Coronary artery (tissue), 2 donors: ENCODE data around the gene OTUD7B.
A peak's percentile ranks its signal among the peaks of the same experiment; 100 is the strongest.

Experiments used
- DNase-seq: peaks from one replicate; pipeline ENCODE4 v3.0.0-alpha.2; 2017; ENCODE audit warnings: low spot score
- H3K27ac ChIP-seq, 2 donors: fragments of 200-600 bp; sonication (generic); one replicate each; pipeline ENCODE4 v1.5.1; 2016 to 2019
- H3K4me3 ChIP-seq: fragments of 200-600 bp; sonication (generic); 2 replicates; pipeline ENCODE4 v1.5.1; 2016; ENCODE audit warnings: mild to moderate bottlenecking, moderate library complexity
- TF ChIP-seq, protein P1 (sequence below): fragments of 200-600 bp; sonication (generic); IDR thresholded peaks from one replicate; pipeline ENCODE4 v1.5.1; 2019; ENCODE audit warnings: antibody characterized with exemption

Gene OTUD7B

GRCh38 chr1:149932474-149932873 is 78.1 kb downstream of the OTUD7B start:
- H3K4me3 ChIP-seq: no peak overlapping the region
- no peak overlapping the region for H3K27ac ChIP-seq
- no peak for DNase-seq
- TF ChIP-seq, protein P1, sequence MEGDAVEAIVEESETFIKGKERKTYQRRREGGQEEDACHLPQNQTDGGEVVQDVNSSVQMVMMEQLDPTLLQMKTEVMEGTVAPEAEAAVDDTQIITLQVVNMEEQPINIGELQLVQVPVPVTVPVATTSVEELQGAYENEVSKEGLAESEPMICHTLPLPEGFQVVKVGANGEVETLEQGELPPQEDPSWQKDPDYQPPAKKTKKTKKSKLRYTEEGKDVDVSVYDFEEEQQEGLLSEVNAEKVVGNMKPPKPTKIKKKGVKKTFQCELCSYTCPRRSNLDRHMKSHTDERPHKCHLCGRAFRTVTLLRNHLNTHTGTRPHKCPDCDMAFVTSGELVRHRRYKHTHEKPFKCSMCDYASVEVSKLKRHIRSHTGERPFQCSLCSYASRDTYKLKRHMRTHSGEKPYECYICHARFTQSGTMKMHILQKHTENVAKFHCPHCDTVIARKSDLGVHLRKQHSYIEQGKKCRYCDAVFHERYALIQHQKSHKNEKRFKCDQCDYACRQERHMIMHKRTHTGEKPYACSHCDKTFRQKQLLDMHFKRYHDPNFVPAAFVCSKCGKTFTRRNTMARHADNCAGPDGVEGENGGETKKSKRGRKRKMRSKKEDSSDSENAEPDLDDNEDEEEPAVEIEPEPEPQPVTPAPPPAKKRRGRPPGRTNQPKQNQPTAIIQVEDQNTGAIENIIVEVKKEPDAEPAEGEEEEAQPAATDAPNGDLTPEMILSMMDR: no peak

DNA sequence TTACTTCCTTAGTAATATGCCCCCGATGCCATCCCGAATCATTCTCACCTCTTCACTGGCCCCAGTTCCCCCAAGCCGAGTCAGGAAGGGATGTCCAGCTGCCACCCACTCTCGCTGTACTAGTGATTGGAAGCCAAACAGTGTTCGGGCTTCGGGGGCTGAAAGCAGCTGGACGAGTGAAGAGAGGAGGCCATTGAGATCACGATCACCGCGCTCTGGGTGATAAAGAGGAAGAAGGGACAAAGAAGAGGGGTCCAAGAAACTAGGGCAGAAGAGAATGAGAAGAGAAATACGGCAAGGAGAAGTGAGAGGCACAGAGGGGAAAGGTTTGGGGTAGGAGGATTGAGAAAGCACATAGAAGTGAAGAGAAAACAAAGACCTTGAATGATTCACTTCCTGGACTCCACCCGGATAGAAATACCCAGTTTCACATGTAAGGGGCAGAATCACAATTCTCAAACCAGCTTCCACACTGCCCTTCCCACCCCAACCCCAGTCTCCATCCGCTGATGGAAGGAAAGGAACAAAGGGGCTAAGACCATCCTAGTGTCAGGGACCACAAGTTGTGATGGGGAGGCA is 79.2 kb downstream of the OTUD7B start:
- Histone ChIP-seq H3K27ac (no peak overlapping the region), H3K4me3 (no peak overlapping the region)
- TF ChIP-seq, protein P1: no peak
- DNase-seq: no peak

DNA sequence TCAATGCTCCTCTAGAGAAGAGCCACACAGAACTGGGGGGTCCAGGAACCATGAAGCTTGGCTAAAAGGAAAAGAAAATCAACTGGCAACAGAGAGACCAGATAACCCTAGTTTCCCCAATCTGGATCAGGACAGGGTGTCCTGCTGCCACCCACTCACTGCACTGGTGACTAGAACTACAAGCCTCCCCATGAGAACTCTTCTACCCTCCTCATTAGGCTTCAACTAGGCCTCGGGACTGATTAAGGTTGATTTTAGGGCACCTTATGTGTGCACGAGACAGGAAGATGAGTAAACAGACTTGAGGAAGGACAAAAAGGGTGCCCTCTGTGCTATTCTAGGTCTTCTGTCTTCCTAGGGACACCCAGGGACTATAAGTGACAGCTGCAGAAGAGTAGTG is 80.7 kb downstream of the OTUD7B start:
- no peak for DNase-seq
- TF ChIP-seq, protein P1: no peak
- Histone ChIP-seq H3K27ac (peak overlapping the region in 1 of 2 donors; percentile 21), H3K4me3 (no peak overlapping the region)

DNA sequence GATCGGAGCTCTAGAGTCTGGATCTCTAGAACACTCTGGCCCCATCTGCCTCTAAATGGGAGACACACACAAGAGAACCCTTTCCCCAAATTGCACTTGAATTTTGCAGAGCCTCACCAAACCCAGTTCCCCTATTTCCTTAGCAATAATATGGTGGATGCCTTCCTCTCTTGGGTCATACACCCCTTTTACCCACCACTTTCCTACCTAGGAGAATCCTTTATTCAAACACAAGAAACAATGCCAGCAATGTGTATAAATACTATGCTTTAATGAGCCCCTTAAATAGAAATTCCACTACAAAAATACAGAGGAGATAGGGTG is 82.2 kb downstream of the OTUD7B start:
- no peak for DNase-seq
- H3K4me3 ChIP-seq: peak overlapping the region; percentile 98
- TF ChIP-seq, protein P1: no peak
- H3K27ac ChIP-seq: peak overlapping the region; percentile 77 to 95

DNA sequence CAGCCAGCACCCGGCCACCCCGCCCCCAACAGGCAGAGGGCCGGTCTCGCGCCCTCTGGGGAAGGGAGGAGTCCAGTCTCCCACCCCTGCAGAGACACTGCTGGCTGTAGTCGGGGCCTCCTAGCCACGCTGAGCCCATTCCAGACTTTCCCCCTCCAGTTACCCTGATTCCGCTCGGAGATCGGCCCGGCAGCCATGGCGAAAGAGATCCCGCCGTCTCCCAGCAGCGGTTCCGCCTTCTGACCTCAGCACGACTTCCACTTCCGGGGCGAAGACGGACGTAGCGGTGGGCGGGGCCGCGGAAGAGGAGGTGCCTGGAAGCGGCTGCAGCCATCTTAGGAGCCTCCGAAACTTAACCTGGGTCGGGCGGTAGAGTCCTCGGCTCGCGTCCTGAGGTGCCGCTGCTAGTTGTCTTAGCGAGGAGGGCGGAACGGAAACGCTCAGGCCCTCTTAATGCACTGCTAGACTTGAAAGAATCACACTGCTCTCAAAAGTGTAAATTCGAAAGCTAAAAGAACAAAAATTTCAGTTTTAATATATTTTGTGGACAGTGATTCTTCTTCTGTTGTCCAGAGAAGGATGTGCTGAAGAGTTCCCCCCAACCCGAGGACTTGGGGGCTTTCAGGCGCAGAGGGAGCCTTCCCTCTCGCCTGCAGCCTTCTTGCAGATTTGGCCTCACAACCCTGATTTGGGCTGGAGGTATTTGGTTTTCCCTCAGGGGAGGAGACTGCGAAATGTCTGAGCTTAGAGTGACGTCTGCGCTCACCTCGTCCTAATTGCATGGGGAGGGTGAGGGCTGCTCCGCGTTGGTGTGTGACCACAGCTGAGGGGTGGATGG is 82.7 kb downstream of the OTUD7B start, which contains the start of gene SF3B4:
Gene SF3B4, minus strand, starts transcription at position 241 of the 838 bp plus-strand sequence. Its CDS starts 44 bp downstream, at position 197.
- Histone ChIP-seq H3K27ac (peak within 1 kb of the TSS; percentile 77 to 95), H3K4me3 (peak within 1 kb of the TSS; percentile 98)
- TF ChIP-seq, protein P1: no peak
- DNase-seq: peak; percentile 96

DNA sequence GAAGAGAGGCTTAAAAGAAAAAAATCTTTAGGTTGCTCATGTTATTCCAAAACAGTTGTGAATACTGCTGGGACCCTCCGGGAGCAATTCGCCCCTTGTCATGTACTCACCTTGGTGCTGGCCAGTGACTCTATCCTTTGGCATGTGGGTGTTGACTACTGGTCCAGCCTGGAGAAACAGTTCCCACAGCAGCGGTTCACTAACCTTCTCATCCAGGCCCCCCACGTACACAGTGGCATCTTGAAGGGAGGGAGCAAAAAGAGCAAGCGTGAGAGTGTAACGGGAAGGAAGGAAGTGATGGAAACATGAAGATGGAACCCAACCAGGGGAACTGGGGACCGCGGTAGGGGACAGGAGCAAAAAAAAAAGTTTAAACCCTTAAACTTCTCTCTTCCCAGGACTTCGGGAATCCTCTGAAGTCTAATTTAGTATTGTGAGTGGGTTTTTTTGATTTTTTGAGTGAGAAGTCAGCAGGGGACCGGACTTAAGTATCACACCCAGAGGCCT is 83.4 kb downstream of the OTUD7B start:
- Histone ChIP-seq H3K4me3 (peak overlapping the region; percentile 98), H3K27ac (peak overlapping the region; percentile 77 to 95)
- DNase-seq: no peak
- TF ChIP-seq, protein P1: no peak
